ENCODE data around the gene CABYR. TPM values are rescaled to one million over a fixed set of nuclear protein-coding genes. Genes with fewer than 3 reads are reported as not detected.

The CABYR gene
- 34.6 TPM for total RNA-seq

- peak; percentile 79 for DNase-seq
Measured at GRCh38 chr18:24138789-24139616, at the start of gene CABYR. TSS of gene CABYR (plus strand) at chr18:24139062. CDS start at chr18:24143115, 4,053 bp downstream.

GRCh38 chr18:24089076-24089475, 49.8 kb upstream of the CABYR start:
- DNase-seq, result no peak

- DNase-seq, result no peak
Measured at GRCh38 chr18:24089515-24090337, 49.1 kb upstream of the CABYR start.

GRCh38 chr18:24090876-24091275, 48.0 kb upstream of the CABYR start:
- DNase-seq, result no peak

GRCh38 chr18:24094561-24094960, 44.3 kb upstream of the CABYR start:
- no peak for DNase-seq

- no peak for DNase-seq
Measured at GRCh38 chr18:24095976-24096375, 42.9 kb upstream of the CABYR start.

GRCh38 chr18:24103320-24104021, 35.4 kb upstream of the CABYR start:
- DNase-seq, result no peak

- no peak for DNase-seq
Measured at GRCh38 chr18:24104486-24104885, 34.4 kb upstream of the CABYR start.

GRCh38 chr18:24108641-24109040, 30.2 kb upstream of the CABYR start:
- no peak for DNase-seq

GRCh38 chr18:24111936-24112335, 26.9 kb upstream of the CABYR start:
- no peak for DNase-seq

- no peak for DNase-seq
Measured at GRCh38 chr18:24112464-24112863, 26.4 kb upstream of the CABYR start.

- DNase-seq, result no peak
Measured at GRCh38 chr18:24112874-24113615, 25.8 kb upstream of the CABYR start.

GRCh38 chr18:24114924-24115549, 23.8 kb upstream of the CABYR start:
- DNase-seq, result no peak

GRCh38 chr18:24115628-24116027, 23.2 kb upstream of the CABYR start:
- no peak for DNase-seq

- DNase-seq, result peak; percentile 7
Measured at GRCh38 chr18:24118750-24119577, 19.9 kb upstream of the CABYR start.

- DNase-seq, result no peak
Measured at GRCh38 chr18:24120676-24121075, 18.2 kb upstream of the CABYR start.

GRCh38 chr18:24121625-24122024, 17.2 kb upstream of the CABYR start:
- no peak for DNase-seq

GRCh38 chr18:24126155-24126961, 12.5 kb upstream of the CABYR start:
- no peak for DNase-seq

GRCh38 chr18:24127735-24128134, 11.1 kb upstream of the CABYR start:
- no peak for DNase-seq

GRCh38 chr18:24128700-24129099, 10.2 kb upstream of the CABYR start:
- no peak for DNase-seq
